ENCODE results near the gene SPRY4. TPM values are rescaled to one million over a fixed set of nuclear protein-coding genes. Genes with fewer than 3 reads are reported as not detected.

SPRY4 gene, protein sequence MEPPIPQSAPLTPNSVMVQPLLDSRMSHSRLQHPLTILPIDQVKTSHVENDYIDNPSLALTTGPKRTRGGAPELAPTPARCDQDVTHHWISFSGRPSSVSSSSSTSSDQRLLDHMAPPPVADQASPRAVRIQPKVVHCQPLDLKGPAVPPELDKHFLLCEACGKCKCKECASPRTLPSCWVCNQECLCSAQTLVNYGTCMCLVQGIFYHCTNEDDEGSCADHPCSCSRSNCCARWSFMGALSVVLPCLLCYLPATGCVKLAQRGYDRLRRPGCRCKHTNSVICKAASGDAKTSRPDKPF
- 7.1 and 12.7 TPM in 2 replicates for total RNA-seq

DNA sequence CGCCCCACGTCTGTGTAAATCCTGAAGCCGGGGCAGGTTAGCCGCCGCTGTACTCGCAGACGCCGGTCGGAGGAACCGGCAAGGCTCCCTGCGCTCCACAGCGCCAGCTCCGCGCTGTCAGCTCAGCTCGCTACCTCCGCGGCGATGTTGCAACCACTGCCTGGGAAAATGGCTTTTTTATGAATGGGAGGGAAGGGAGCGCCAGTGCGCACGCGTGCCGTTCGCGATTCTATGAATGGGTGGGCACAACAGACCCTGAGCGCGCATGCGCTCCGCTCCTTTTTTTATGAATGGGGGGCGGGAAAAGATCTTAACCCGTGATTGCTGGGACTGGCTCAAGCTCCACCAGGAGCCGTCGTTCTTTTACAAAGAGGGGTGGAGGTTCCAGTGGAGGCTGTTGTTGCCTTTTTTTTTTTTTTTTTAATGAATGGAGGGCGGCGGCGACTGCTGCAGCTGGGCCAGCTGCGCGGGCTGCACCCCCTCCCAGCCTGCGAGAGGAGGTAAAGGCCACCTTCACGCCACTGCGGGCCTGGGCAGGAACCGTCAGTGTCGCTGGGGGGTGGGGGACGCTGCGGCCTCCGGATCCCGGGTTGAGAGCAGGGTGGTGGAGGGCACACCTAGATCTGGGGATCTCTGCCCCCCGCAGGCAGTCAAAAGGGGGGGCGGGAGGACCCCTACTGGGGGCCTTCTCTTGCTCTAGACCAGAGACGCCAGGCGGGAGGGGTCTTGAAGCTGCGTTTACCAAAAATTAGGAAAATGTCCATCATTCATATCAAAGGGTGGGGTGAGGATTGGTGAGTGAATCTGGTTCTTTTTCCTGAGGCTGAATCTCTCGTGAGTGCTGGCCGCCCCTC, at the start of gene SPRY4:
Gene SPRY4 (minus strand): TSS at position 151 of the 854 bp plus-strand sequence. CDS start 9,913 bp downstream, outside the sequence.

Other genes starting within 250 kb of the SPRY4 start
- 35.7 and 71.0 TPM in 2 replicates for gene NDFIP1, start 216.2 kb downstream of the SPRY4 start, total RNA-seq

Data from airway epithelial cell (primary cell).